ENCODE measurements around the gene PVR. TPM values are rescaled to one million over a fixed set of nuclear protein-coding genes. Genes with fewer than 3 reads are reported as not detected.

PVR gene
- total and polyA plus RNA-seq, 7 donors = 3.0 to 39.4 (median 11.5) TPM

DNA sequence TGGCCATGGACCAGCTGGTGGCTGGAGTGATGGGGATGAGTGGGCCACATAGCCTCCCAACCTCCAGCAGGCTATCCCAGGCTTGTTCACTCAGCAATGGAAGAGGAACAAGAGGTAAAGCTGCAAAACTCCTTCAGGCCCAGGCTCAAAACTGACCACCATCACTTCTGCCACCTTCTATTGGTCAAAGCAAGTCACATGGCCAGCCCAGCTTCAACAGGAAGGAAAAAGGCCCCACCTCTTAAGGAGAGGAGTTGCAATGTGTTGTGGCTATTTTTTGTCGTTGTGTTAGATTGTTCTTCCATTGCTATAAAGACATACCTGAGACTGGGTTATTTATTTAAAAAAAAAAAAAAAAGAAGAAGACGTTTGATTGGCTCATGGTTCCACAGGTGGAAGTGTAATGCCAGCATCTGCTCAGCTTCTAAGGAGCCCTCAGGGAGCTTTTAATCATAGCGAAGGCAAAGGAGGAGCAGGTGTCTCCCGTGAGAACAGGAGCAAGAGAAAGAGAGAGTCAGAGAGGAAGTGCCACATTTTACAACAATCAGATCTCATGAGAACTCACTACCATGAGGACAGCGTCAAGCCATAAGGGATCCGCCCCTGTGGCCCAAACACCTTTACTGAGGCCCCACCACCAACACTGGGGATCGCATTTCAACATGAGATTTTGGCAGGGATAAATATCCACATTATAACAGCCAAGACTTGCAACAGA is 24.9 kb upstream of the PVR start:
- intact Hi-C loops (cut with DNase I) = no loop called here
- Histone ChIP-seq H3K27me3 (no peaks in the 10 kb centered on the region), H3K27ac (no peak overlapping the region), H3K4me1 (no peaks in the 10 kb centered on the region), H3K36me3 (no peaks in the 10 kb centered on the region), H3K4me3 (no peak overlapping the region), H3K9me3 (no peaks in the 10 kb centered on the region)
- TF ChIP-seq POLR2A (IDR thresholded peaks at IDR 0.05) (no peak), POLR2AphosphoS5 (IDR thresholded peaks at IDR 0.05) (no peak), EP300 (IDR thresholded peaks at IDR 0.05) (no peak), CTCF (IDR thresholded peaks at IDR 0.05) (no peak)
- no peak for DNase-seq
- 75 to 85% methylated on average over 7 of the region's 7 CpGs for WGBS, 2 donors

- TF ChIP-seq POLR2A (IDR thresholded peaks at IDR 0.05) = no peak
- TF ChIP-seq EP300 (IDR thresholded peaks at IDR 0.05) = no peak
- no peak for TF ChIP-seq CTCF (IDR thresholded peaks at IDR 0.05)
- no peak for TF ChIP-seq POLR2AphosphoS5 (IDR thresholded peaks at IDR 0.05)
- intact Hi-C loops (cut with DNase I) = no loop called here
- H3K4me1 ChIP-seq = no peaks in the 10 kb centered on the region
Measured at GRCh38 chr19:44620667-44621066, 23.0 kb upstream of the PVR start.

DNA sequence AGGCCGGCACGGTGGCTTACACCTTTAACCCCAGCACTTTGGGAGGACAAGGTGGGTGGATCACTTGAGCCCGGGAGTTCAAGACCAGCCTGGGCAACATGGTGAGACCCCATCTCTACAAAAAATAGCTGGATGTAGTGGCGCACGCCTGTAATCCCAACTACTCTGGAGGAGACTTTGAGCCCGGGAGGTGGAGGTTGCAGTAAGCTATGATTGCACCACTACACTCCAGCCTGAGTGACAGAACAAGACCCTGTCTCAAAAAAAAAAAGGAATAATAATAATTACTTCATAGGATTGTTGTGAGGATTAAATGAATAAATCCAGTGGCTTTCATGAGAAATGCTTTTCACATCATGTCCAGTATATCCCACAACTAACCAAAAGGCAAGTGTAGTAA is 22.3 kb upstream of the PVR start:
- Histone ChIP-seq H3K4me1 (peaks cover 0 to 6% (median 0%) of the 10 kb centered on the region in 4 donors), H3K36me3 (no peaks in the 10 kb centered on the region), H3K27me3 (no peaks in the 10 kb centered on the region), H3K9me3 (no peaks in the 10 kb centered on the region), H3K4me3 (no peak overlapping the region), H3K27ac (no peak overlapping the region)
- intact Hi-C loops (cut with DNase I) = no loop called here
- WGBS, 2 donors = 81 to 87% methylated on average over 6 of the region's 6 CpGs
- DNase-seq = no peak
- no peak for TF ChIP-seq CTCF (IDR thresholded peaks at IDR 0.05)
- TF ChIP-seq POLR2AphosphoS5 (IDR thresholded peaks at IDR 0.05) = no peak
- TF ChIP-seq EP300 (IDR thresholded peaks at IDR 0.05) = no peak
- TF ChIP-seq POLR2A (IDR thresholded peaks at IDR 0.05) = no peak

More at GRCh38 chr19:44620667-44621066, 23.0 kb upstream of the PVR start:
- 89 to 93% methylated on average over 5 of the region's 5 CpGs for WGBS, 2 donors
- DNase-seq = no peak
- Histone ChIP-seq H3K27ac (no peak overlapping the region), H3K9me3 (no peaks in the 10 kb centered on the region), H3K36me3 (no peaks in the 10 kb centered on the region), H3K4me3 (no peak overlapping the region), H3K27me3 (no peaks in the 10 kb centered on the region)

GRCh38 chr19:44623080-44623479 is 20.6 kb upstream of the PVR start:
- WGBS, 2 donors = 52 to 57% methylated on average over 5 of the region's 5 CpGs
- intact Hi-C loops (cut with DNase I) = no loop called here
- no peaks in the 10 kb centered on the region for H3K36me3 ChIP-seq
- no peaks in the 10 kb centered on the region for H3K9me3 ChIP-seq
- no peak overlapping the region for H3K27ac ChIP-seq
- TF ChIP-seq EP300 (IDR thresholded peaks at IDR 0.05) (no peak), POLR2AphosphoS5 (IDR thresholded peaks at IDR 0.05) (no peak), CTCF (IDR thresholded peaks at IDR 0.05) (no peak), POLR2A (IDR thresholded peaks at IDR 0.05) (no peak)
- peaks cover 0 to 12% (median 0%) of the 10 kb centered on the region in 4 donors for H3K4me1 ChIP-seq
- DNase-seq = no peak
- no peak overlapping the region for H3K4me3 ChIP-seq
- no peaks in the 10 kb centered on the region for H3K27me3 ChIP-seq

GRCh38 chr19:44623626-44624025 is 20.1 kb upstream of the PVR start:
- no peaks in the 10 kb centered on the region for H3K27me3 ChIP-seq
- 90% methylated on average over 4 of the region's 4 CpGs for WGBS, 2 donors
- H3K4me3 ChIP-seq = no peak overlapping the region
- intact Hi-C loops (cut with DNase I) = no loop called here
- no peak for DNase-seq
- peaks cover 0 to 12% (median 0%) of the 10 kb centered on the region in 4 donors for H3K4me1 ChIP-seq
- H3K27ac ChIP-seq = no peak overlapping the region
- H3K9me3 ChIP-seq = no peaks in the 10 kb centered on the region
- TF ChIP-seq POLR2AphosphoS5 (IDR thresholded peaks at IDR 0.05) (no peak), EP300 (IDR thresholded peaks at IDR 0.05) (no peak), CTCF (IDR thresholded peaks at IDR 0.05) (no peak), POLR2A (IDR thresholded peaks at IDR 0.05) (no peak)
- H3K36me3 ChIP-seq = no peaks in the 10 kb centered on the region

Data from sigmoid colon (tissue), 7 donors.